ENCODE results near the gene ATM.
A peak's percentile ranks its signal among the peaks of the same experiment; 100 is the strongest.
"Not testable (repeated sequence)": the region's sequence is repeated elsewhere in the genome, so short reads cannot be mapped to it uniquely, and the experiment has no call there.

Gene ATM

DNA sequence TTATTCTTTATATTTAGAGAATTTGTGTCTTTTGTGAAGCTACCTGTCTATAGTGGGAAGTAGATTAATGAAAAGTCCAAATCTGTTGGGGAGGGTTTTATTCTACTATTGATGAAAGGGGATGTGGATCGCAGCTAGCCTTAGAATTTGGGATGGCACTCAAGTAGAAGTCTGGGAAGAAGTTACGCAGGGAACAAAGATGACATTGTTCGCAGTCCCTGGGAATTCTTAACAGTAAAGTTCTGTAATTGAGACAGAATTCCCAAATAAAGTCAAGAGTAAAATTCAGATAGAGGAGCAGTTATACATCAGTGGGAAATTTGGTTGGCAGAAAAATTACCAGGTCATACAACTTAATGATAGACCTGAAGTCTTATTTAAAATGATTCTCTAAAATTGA, 64.1 kb downstream of the ATM start:
- FAIRE-seq, result no peak

DNA sequence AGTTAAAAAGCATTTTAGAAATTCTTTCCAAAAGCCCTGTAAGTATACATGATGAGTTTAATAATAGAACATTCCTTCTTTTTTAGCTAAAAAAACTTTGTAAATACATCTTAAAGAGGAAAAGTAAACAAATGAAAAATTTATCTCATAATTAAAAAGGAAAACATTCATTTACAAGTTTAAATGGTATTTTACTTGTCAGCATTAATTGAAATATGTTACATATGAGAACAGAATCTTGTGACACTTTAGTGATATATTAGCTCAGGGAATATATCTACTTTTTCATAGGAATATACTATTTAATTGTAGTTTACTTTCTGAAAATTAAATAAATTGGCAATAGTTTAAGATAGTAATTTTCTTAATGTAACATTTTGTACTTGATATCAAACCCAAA, 66.2 kb downstream of the ATM start:
- peak; percentile 99 for FAIRE-seq

DNA sequence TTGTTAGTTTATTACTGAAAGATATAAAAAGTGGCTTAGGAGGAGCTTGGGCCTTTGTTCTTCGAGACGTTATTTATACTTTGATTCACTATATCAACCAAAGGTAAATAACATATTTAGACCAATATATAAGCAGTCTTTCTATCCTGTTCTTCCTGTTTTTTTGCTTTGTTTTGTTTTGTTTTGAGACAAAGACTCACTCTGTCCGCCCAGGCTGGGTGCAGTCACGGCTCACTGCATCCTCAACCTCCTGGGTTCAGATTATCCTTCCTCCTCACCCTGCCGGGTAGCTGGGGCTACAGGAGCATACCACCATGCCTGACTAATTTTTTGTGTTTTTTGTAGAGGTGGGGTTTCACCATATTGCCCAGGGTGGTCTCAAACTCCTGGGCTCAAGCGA, 66.8 kb downstream of the ATM start:
- FAIRE-seq, result no peak

DNA sequence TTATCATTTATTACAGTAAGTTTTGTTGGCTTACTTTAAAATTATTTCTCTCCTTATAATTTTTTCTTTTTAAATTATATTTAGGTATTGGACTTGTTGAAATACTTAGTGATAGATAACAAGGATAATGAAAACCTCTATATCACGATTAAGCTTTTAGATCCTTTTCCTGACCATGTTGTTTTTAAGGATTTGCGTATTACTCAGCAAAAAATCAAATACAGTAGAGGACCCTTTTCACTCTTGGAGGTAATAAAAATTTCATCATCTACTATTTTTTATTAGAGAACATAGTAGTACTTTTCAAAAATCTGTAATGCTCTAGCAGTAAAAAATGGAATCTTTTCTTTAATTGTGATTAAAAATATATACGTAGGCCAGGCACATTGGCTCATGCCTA, 70.4 kb downstream of the ATM start:
- no peak for FAIRE-seq

DNA sequence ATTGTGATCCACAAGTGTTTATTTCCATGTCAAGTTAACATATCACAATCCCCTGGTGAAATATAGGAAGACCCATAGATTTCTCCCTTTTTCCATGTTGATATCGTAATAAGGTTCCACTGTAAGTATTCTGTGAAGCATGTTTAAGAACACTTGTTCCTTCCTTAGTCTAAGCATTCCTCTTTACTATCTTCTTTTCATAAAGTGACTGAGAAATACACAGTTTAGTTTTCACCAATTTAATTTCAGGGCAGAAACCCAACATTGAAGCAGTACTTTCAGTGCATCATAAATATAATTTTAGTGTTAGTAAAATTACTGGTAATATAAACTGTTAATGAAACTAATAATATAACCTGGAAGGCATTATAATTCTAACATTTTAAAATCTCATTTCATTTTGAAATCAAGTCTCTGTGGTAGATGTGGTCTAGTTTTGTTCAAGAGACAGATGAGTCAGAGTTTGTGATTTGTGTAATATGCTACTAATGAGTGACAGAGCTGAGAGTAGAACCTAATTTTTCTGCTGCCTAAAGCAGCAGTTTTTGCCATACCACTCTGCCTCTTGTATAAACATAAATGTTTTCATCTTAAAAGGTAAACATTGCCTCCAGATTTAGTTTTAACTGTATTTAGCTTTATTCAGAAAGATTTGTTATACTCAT, 79.4 kb downstream of the ATM start:
- no peak for FAIRE-seq

DNA sequence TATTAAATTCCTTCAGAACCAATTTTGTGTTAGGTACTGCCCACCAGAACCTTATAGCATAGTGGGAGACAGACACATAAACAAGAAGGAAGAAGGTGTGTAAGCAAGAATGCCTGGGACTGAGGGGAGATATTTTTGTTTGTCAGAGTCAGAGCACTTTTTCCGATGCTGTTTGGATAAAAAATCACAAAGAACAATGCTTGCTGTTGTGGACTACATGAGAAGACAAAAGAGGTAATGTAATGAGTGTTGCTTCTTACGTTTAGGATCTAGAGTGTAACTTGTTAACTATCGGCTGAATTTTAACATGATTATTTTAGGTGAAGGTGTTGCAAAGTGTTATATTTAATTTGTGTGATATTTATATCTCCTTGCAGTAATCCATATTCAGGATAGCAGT, 84.9 kb downstream of the ATM start:
- FAIRE-seq, result no peak

DNA sequence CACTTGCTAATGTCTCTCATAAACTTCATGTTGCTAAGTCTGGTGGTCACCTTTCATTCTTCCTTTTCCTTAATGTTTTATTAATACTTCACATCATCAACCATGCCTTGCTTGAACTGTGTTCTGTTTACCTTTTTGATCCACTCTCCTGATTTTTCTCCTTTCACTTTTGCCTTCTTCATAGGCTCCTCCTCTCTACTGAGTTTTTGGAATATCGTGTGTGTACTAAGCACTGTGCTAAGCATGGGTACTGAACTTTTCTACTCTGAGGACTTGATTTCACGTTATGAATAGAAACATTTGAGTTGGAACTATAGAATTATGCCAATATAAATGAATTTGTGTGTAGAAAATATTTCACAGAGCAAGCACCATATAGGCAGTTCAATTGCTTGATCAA, 90.6 kb downstream of the ATM start:
- FAIRE-seq, result no peak

DNA sequence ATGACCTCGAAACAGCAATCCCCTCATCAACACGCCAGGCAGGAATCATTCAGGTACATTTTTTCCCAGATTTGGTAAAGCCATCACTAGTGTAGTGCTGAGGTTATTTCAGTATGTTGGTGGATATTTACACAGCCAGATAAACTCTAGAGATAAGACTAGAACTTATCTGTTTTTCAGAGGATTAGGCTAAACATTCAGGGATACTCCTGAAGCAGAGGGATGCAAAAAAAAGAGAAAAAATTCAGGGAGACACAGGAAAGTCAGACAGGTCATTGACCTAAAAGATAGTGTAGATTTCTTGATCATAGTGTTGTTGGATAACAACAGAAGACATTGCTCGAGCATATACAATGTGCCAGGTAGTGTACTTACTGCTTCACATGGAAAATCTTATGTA, 93.2 kb downstream of the ATM start:
- no peak for FAIRE-seq

DNA sequence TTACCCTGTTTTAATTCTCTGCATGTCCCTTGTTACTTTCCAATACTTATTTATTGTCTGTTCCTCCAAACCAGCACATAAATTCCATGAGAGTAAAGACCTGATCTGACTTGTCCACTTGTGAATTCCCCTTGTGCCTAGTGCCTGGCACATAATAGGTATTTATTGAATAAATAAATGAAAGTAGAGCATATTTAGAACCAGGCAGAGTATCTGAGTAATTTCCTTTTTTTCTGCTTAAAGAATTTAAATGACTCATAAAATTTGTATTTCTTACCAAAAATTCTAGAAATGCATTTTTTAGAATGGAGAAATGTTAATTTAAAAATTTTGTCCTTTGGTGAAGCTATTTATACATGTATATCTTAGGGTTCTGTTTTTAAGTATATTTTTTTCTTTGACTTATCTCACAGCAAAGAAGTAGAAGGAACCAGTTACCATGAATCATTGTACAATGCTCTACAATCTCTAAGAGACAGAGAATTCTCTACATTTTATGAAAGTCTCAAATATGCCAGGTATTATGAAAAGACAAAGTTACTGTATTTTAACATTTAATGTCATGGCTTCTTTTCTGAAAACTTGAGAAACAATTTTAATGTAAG, 96.8 kb downstream of the ATM start:
- peak; percentile 86 for FAIRE-seq

DNA sequence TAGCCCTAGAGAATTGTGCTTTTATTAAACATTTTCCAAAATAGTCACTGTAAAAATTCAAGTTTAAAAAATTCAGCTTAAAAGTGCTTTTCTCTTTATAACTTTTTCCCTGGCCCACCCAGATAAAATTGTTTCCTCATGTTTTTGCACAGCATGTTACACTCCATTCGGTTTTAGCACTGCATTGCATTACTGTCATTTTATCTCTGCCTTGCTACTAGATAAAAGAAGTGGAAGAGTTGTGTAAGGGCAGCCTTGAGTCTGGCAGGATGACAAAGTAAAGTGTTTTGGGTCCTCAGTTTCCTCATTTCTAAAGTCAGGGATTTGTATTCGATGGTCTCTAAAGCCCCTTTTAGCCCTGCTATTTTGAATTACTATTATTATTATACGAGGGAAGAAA, 99.8 kb downstream of the ATM start:
- no peak for FAIRE-seq

DNA sequence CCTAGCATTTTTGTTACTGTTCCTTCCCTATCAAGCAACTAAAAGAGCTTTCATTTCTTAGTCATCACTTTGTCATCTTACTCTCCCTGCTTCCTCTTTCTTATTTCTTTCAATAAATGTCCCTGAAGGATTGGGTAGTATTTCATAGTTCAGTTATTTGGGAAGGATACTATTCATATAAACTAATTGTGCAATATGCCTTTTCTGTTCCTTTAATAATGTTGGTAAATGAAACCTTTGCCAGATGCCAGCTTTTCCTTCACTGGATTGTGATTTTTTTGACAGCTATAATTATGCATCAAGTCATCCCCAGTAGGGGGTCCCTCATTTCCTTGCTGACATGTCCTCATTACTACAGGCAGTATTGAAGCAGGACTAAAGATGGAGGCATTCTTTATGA, 101.7 kb downstream of the ATM start:
- no peak for FAIRE-seq

DNA sequence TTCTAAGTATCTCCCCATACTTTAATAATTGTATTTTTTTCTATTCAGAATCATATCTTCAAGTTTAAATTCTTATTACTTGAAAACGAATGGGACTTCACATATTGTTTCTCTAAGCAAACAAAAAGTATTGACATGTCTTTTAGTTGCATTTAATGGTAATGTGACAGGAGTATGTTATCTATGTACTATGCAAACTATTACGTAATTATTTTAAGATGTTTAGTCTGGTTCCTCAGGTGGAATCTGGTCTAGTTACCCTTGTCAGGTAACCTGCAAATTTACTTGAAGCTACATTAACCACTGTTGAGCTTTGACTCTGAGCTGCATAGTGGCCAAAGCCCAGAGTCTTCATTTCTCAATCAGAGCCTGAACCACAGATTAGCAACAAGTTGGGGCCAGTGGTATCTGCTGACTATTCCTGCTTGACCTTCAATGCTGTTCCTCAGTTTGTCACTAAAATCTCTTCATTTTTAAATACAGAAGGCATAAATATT, 110.6 kb downstream of the ATM start:
- no peak for FAIRE-seq

DNA sequence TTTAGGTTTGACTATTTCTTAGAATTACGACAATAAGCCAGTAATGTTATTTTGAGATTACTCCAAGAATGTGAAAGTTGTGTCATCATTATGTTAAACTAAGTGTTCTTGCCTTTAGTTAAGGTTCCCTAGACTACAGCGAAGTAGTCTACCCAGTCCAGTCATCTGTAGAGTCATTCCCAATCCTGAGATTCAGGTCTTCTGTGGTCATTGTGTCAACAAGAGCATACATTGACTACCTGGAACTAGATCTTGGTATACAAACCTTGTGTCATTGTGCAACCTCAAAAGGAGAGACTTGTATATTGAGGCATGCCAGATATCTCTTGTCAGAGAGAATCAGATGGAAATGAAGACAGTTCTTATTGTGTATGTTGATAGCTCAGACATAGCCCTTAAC, 115.9 kb downstream of the ATM start:
- FAIRE-seq, result no peak

DNA sequence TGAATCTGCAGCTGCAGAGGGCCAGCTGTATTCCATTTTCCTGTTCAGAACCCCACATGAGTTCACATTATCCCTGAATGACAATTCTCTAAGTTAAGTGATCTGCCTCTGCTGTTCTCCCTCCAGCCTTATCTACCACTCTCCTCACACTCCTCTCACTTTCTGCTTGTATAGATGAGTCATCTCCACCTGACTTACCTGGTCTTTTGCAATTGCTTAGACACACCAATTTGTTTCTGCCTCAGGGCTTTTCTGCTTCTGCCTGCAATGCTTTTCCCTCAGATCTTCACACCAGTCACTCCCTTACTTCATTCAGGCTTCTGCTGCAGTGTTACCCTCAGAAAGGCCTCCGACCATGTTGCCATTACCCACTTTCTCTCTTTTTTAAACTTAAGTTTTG, 118.1 kb downstream of the ATM start:
- peak; percentile 96 for FAIRE-seq

DNA sequence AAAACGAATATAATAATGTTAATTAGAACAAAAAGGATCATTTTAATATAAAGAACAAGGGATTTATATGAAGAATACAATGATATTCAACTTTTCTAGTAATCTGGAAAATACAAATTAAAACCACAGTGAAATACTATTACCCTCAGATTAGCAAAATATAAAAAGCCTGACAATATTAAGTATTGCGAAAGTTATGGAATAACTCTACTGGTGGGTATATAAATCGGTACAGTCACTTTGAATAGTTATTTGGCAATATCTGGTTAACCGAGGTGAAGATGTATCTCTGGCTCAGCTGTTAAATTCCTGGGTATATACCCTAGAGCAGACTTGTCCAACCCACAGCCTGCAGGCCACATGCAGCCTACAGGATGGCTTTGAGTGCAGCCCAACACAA, 118.8 kb downstream of the ATM start:
- FAIRE-seq, result no peak

DNA sequence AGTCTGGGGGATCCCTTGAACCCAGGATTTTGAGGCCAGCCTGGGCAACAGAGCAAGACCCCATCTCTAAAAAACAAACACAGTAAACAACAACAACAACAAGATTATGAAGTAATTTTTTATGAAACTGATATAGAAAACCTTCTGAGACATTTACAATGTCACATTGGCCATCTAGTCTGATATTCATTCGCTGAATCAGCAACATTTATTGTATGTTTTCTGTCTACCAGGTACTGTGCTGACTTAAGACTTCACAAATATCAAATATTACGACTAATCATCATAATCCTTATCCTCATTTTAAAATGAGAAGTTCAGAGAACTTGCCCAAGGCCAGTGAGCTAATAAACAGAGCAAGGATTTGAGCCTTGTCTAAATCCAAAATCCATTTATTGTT, 120.8 kb downstream of the ATM start:
- FAIRE-seq, result no peak

DNA sequence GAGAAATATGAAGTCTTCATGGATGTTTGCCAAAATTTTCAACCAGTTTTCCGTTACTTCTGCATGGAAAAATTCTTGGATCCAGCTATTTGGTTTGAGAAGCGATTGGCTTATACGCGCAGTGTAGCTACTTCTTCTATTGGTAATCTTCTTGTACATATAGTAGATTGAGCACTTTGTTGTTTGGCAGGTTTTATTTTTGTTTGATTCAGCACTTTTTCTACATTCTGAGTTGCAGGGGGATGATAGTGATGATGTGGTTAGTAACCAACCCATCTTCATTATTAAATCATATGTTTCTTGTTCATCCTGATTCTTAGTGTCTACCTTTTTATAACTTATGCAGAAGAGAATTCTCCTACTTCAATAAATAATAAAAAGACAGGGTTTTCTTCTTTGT, 122.9 kb downstream of the ATM start:
- FAIRE-seq, result no peak

DNA sequence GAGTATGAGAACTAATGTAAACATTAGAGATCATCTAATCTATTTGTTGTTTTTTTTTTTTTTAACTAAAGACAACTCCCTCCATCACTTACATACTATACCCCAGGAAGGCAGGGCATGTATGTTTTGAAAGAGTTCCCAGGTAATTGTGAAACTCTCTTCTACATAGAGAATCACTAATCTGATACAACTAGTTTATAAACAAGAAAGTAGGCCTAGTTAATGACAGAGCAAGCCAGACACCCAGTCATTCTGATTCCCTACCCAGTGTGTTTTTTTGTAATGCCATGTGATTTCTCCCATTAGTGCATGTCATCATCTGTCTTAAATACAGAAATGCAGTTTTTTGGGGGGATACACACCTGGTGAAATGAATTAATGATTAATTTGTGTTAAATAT, 123.6 kb downstream of the ATM start:
- FAIRE-seq, result no peak

DNA sequence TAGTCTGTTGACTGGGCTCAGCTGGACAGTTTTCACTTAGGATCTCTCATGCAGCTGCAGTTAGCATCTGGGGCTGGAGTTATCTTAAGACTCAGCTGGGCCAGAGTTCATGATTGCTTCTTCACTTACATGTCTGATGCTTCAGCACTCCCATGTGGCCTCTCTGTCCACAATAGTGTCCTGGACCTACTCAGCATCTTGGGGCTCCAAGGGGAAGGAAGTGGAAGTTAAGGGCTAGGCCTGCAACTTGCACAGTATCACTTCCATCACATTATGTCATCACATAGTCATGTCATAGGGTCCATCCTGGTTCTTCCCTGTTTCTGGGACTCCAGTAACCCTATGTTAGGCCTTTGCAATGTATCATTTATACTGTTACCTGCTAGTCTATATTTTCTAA, 128.6 kb downstream of the ATM start:
- no peak for FAIRE-seq

DNA sequence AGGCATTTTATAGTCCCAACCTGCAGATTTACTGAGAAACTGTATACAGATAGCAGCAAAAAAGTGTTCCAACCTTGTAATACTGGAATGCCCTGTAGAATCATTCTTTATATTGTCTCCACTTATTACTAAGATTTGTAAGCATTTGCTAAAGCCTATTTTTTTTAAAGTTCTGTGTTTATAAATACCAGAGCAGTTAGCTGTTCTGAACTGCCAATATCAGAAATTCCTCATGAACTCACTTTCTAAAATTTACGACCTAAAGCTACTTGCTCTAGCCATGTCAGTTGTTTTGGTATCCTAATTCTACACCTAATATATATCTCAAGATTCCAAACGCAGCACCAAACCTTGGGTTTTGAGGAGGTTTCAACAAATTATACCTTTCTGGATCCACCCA, 141.3 kb downstream of the ATM start:
- FAIRE-seq, result no peak

DNA sequence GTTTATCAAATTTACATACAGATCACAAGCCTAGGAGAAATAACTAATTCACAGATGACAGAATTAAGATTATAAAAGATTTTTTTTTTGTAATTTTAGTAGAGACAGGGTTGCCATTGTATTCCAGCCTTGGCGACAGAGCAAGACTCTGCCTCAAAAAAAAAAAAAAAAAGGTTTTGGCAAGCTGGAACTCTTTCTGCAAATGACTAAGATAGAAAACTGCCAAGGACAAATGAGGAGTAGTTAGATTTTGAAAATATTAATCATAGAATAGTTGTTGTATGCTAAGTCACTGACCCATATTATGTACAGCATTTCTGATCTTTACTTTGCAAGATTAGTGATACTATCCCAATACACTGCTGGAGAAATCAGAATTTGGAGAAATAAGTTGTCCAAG, 145.3 kb downstream of the ATM start:
- no peak for FAIRE-seq

DNA sequence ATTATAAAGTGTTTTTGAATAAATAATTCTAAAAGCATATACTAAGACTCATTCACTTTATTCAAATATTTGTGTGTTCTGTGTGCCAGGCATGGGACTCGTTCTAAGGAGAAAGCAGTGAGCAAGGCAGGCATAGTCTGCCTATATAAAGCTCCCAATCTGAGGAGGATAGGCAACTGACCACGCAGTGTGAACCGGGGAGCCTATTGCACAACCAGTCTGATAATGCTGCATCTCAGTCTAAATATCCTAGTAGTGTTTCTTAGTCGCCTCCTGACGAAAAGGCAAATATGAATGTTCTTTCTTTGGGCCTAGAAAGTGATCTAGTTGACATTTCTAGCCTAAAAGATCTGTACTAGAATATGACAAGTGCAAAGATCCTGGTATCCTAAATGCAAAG, 146.2 kb downstream of the ATM start:
- FAIRE-seq, result no peak

DNA sequence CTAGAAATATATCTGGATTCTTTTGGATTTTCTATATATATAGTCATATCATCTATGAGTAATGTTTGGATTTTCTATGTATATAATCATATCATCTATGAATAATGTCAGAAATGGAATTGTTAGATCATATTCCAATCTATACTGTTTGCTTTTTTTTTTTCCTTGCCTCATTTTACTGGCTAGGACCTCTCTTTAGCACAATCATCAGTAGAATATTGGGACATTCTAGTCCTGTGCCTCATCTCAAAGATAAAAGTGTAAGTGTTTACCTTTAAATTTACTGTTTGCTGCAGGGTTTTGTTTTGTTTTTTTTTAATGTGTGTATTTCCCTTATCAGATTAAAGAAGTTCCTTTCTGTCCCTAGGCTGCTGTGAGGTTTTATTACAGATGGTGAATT, 147.4 kb downstream of the ATM start:
- FAIRE-seq, result no peak

DNA sequence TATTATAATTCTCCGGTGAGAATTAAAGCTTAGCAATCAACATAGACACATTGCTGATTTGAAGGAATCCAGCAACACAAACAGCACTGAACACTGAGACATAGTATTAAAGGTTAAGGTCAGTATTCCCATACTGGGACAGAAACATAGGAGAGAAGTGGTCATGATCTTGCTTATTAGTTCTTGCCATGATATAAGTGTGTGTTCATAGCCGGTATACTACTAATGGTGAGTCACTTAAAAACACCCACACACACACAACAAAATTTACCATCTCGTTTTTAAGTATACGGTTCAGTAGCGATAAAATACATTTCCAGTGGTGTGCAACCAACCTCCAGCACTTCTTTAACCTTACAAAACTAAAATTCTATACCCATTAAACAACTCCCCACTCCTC, 148.1 kb downstream of the ATM start:
- FAIRE-seq, result no peak

DNA sequence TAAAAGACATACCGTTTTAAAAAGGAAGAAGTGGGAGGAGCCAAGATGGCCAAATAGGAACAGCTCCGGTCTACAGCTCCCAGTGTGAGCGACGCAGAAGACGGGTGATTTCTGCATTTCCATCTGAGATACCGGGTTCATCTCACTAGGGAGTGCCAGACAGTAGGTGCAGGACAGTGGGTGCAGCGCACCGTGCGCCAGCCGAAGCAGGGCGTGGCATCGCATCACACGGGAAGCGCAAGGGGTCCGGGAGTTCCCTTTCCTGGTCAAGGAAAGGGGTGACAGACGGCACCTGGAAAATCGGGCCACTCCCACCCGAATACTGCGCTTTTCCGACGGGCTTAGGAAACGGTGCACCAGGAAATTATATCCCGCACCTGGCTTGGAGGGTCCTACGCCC, 150.6 kb downstream of the ATM start:
- FAIRE-seq, result not testable (repeated sequence)
